ENCODE data around the gene RFNG. TPM values are rescaled to one million over a fixed set of nuclear protein-coding genes. Genes with fewer than 3 reads are reported as not detected.

RFNG gene
- total and polyA plus RNA-seq, 12 donors, result 21.2 to 78.0 (median 47.4) TPM

GRCh38 chr17:82081546-82081945 lies 29.9 kb upstream of the RFNG start:
- Histone ChIP-seq H3K4me3 (no peak overlapping the region), H3K27ac (no peak overlapping the region), H3K36me3 (replicated peaks in 1 of 2) (peaks cover 0 to 80% of the 10 kb centered on the region in 2 donors), H3K4me1 (replicated peaks in 1 of 2) (no peaks in the 10 kb centered on the region), H3K9me3 (replicated peaks in 1 of 3) (no peaks in the 10 kb centered on the region), H3K27me3 (no peaks in the 10 kb centered on the region)
- WGBS, 4 donors, result 86 to 90% methylated on average over 19 to 20 of the region's 20 CpGs; no CpG with 5 or more reads in 2 of the 4 donors
- intact Hi-C loops (cut with DNase I), result no loop called here
- no peak for TF ChIP-seq POLR2A (IDR thresholded peaks at IDR 0.05)
- no peak for DNase-seq

DNA sequence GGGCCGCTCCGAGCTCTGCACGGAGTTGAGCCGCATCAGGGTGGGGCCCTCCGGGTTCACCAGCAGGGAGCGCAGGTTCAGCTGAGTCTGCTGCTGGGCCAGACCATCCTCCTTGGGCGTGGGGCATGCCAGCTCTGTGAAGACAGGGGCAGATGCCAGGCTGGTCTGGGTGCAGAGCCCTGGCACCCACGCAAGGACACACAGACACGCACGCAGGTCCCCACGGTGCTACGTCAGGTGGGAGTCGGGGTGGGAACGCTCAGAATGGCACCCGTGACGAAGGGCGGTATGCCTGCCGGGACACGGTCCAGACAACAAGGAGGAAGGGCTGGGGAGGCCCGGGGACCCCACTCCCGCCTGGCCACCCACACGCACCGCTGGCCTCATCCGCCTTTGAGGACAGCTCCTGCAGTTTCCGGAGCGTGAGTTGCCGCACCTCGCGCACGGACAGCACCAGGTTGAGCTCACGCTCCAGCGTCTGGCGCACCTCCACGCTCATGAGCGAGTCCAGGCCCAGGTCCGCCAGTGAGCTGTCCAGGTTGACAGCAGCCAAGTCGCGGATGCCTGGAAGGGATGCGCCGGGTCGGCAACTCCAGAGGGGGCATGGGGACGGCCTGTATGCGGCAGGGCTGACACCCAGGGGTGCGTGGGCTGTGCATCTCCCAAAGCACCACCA lies 29.3 kb upstream of the RFNG start:
- intact Hi-C loops (cut with DNase I), result no loop called here

DNA sequence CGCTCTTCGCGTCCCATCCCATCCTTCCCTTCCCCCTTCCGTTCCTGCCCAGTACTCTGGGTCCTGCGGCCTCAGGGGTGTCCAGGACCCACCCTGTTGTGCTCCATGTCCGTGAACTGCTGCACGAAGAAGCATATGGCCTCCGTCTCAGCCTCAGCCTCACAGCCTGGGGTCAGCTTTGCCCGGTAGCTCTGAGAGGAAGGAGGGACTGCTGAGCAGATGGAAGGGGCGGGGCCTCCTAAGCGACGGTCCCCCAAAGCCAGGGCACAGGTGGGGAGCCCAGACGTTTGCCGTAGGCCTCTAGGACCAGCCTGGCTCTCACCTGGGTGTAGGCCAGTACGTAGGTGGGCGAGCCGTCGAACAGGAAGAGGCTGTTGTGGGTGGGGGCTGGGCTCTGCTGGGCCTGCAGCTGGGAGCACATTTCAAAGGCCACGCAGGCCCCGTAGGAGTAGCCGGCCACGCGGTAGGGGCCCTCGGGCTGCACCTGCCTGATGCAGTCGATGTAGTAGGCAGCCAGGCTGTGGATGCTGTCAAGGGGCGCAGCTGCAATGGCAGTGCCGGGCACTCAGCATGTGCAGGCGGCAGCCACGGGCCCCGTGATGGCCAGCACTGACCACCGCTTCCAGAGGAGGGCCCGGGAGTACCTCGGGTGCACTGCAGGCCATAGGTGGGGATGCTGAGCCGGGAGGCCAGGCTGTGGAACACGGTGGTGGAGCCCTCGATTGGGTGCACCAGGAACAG lies 28.6 kb upstream of the RFNG start:
- 89 to 94% (median 92%) methylated on average over 10 to 36 of the region's 36 CpGs for WGBS, 4 donors

More for the DNA sequence above, 29.3 kb upstream of the RFNG start:
- WGBS, 4 donors, result 93 to 96% (median 95%) methylated on average over 33 to 44 of the region's 44 CpGs
- H3K9me3 ChIP-seq (replicated peaks in 1 of 3), result no peaks in the 10 kb centered on the region
- no peak overlapping the region for H3K4me3 ChIP-seq
- no peak for DNase-seq
- H3K27ac ChIP-seq, result no peak overlapping the region
- H3K36me3 ChIP-seq (replicated peaks in 1 of 2), result peaks cover 0 to 73% of the 10 kb centered on the region in 2 donors
- H3K27me3 ChIP-seq, result no peaks in the 10 kb centered on the region
- H3K4me1 ChIP-seq (replicated peaks in 1 of 2), result no peaks in the 10 kb centered on the region
- TF ChIP-seq POLR2A (IDR thresholded peaks at IDR 0.05) (no peak), CTCF (IDR thresholded peaks at IDR 0.05) (no peak)

GRCh38 chr17:82079001-82079677 lies 27.5 kb upstream of the RFNG start:
- TF ChIP-seq POLR2A (IDR thresholded peaks at IDR 0.05), result no peak
- no peak for TF ChIP-seq CTCF (IDR thresholded peaks at IDR 0.05)
- Histone ChIP-seq H3K4me1 (replicated peaks in 1 of 2) (no peaks in the 10 kb centered on the region), H3K36me3 (replicated peaks in 1 of 2) (peaks cover 0 to 56% of the 10 kb centered on the region in 2 donors), H3K27me3 (no peaks in the 10 kb centered on the region), H3K27ac (no peak overlapping the region), H3K4me3 (no peak overlapping the region), H3K9me3 (replicated peaks in 1 of 3) (no peaks in the 10 kb centered on the region)
- DNase-seq, result no peak
- intact Hi-C loops (cut with DNase I), result no loop called here
- WGBS, 4 donors, result 90 to 94% (median 94%) methylated on average over 24 to 47 of the region's 47 CpGs

More for the DNA sequence above, 28.6 kb upstream of the RFNG start:
- Histone ChIP-seq H3K27me3 (no peaks in the 10 kb centered on the region), H3K36me3 (replicated peaks in 1 of 2) (peaks cover 0 to 66% of the 10 kb centered on the region in 2 donors), H3K9me3 (replicated peaks in 1 of 3) (no peaks in the 10 kb centered on the region), H3K27ac (no peak overlapping the region), H3K4me3 (no peak overlapping the region), H3K4me1 (replicated peaks in 1 of 2) (no peaks in the 10 kb centered on the region)
- TF ChIP-seq CTCF (IDR thresholded peaks at IDR 0.05), result no peak
- no peak for TF ChIP-seq POLR2A (IDR thresholded peaks at IDR 0.05)
- no peak for DNase-seq
- intact Hi-C loops (cut with DNase I), result no loop called here

Data from adrenal gland (tissue), 12 donors.